ENCODE data around the gene ANKH. TPM values are rescaled to one million over a fixed set of nuclear protein-coding genes. Genes with fewer than 3 reads are reported as not detected.

Gene ANKH
- total and polyA plus RNA-seq, 2 of the 13 experiments (the other 11 are each of a cell fraction or from before 2014, with no cell fraction given), result 25.0 to 36.0 TPM

DNA sequence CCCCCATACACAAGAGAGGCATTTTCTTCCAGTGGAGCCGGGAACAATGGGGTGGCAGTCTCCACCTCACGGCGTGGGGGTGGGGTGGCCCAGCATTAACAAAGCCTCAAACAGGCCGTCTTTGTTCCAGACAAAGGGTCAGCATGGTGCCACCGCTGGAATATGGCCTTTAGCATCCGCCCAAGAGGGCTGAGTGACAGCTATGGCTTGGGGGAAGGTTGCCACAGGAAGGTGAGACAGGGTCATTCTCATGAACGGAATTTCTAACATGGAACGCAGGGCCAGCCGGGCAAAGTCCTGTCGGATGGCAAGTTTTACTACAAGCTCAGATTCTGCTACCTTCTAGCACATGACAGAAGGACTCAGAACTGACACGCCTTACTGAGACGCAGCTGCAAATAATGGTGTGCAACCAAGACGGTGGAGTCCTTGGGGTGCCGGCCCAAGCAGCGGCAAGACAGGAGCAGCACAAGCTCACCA, 143.1 kb downstream of the ANKH start (continued):
- TF ChIP-seq, protein P1, sequence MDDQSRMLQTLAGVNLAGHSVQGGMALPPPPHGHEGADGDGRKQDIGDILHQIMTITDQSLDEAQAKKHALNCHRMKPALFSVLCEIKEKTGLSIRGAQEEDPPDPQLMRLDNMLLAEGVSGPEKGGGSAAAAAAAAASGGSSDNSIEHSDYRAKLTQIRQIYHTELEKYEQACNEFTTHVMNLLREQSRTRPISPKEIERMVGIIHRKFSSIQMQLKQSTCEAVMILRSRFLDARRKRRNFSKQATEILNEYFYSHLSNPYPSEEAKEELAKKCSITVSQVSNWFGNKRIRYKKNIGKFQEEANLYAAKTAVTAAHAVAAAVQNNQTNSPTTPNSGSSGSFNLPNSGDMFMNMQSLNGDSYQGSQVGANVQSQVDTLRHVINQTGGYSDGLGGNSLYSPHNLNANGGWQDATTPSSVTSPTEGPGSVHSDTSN (CRISPR knock-in tag; IDR thresholded peaks at IDR 0.05; ENCODE audit: borderline replicate concordance), result peak; percentile 64; the same call in 1 of the 2 replicates
- TF ChIP-seq, protein P2, sequence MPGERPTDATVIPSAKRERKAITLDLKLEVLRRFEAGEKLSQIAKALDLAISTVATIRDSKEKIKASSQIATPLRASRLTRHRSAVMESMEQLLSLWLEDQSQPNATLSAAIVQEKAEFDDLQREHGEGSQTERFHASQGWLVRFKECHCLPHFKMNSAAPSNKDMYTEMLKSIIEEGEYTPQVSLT (CRISPR knock-in tag; IDR thresholded peaks at IDR 0.05; ENCODE audit: borderline replicate concordance, low read depth), result no peak
- no peak for TF ChIP-seq ZSCAN31 (CRISPR knock-in tag; IDR thresholded peaks at IDR 0.05; ENCODE audit: low read depth)
- peak; percentile 79 for TF ChIP-seq CREM (IDR thresholded peaks at IDR 0.05)
- no peak for TF ChIP-seq CREM (CRISPR knock-in tag; IDR thresholded peaks at IDR 0.05)
- no peak for TF ChIP-seq SMAD1 (CRISPR knock-in tag; IDR thresholded peaks at IDR 0.05; ENCODE audit: borderline replicate concordance, low read depth)
- TF ChIP-seq GATAD2A (CRISPR knock-in tag; IDR thresholded peaks at IDR 0.05), result peak; percentile 94
- TF ChIP-seq, protein P3, sequence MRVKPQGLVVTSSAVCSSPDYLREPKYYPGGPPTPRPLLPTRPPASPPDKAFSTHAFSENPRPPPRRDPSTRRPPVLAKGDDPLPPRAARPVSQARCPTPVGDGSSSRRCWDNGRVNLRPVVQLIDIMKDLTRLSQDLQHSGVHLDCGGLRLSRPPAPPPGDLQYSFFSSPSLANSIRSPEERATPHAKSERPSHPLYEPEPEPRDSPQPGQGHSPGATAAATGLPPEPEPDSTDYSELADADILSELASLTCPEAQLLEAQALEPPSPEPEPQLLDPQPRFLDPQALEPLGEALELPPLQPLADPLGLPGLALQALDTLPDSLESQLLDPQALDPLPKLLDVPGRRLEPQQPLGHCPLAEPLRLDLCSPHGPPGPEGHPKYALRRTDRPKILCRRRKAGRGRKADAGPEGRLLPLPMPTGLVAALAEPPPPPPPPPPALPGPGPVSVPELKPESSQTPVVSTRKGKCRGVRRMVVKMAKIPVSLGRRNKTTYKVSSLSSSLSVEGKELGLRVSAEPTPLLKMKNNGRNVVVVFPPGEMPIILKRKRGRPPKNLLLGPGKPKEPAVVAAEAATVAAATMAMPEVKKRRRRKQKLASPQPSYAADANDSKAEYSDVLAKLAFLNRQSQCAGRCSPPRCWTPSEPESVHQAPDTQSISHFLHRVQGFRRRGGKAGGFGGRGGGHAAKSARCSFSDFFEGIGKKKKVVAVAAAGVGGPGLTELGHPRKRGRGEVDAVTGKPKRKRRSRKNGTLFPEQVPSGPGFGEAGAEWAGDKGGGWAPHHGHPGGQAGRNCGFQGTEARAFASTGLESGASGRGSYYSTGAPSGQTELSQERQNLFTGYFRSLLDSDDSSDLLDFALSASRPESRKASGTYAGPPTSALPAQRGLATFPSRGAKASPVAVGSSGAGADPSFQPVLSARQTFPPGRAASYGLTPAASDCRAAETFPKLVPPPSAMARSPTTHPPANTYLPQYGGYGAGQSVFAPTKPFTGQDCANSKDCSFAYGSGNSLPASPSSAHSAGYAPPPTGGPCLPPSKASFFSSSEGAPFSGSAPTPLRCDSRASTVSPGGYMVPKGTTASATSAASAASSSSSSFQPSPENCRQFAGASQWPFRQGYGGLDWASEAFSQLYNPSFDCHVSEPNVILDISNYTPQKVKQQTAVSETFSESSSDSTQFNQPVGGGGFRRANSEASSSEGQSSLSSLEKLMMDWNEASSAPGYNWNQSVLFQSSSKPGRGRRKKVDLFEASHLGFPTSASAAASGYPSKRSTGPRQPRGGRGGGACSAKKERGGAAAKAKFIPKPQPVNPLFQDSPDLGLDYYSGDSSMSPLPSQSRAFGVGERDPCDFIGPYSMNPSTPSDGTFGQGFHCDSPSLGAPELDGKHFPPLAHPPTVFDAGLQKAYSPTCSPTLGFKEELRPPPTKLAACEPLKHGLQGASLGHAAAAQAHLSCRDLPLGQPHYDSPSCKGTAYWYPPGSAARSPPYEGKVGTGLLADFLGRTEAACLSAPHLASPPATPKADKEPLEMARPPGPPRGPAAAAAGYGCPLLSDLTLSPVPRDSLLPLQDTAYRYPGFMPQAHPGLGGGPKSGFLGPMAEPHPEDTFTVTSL (CRISPR knock-in tag; IDR thresholded peaks at IDR 0.05; ENCODE audit: borderline replicate concordance), result peak; percentile 87; the same call in 1 of the 2 replicates
- no peak for TF ChIP-seq PAF1 (CRISPR knock-in tag; IDR thresholded peaks at IDR 0.05)
- TF ChIP-seq RBM39 (IDR thresholded peaks at IDR 0.05; ENCODE audit: low read depth, low read length, poor library complexity, severe bottlenecking), result peak; percentile 51
- TF ChIP-seq, protein P4, sequence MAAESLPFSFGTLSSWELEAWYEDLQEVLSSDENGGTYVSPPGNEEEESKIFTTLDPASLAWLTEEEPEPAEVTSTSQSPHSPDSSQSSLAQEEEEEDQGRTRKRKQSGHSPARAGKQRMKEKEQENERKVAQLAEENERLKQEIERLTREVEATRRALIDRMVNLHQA (CRISPR knock-in tag; IDR thresholded peaks at IDR 0.05), result no peak
- TF ChIP-seq ELF1 (CRISPR knock-in tag; IDR thresholded peaks at IDR 0.05), result peak; percentile 38; the same call in 1 of the 2 replicates
- TF ChIP-seq, protein P5, sequence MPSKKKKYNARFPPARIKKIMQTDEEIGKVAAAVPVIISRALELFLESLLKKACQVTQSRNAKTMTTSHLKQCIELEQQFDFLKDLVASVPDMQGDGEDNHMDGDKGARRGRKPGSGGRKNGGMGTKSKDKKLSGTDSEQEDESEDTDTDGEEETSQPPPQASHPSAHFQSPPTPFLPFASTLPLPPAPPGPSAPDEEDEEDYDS (CRISPR knock-in tag; IDR thresholded peaks at IDR 0.05), result peak; percentile 56
- no peak for TF ChIP-seq ZC3H4 (CRISPR knock-in tag; IDR thresholded peaks at IDR 0.05; ENCODE audit: borderline replicate concordance)
- TF ChIP-seq, protein P6, sequence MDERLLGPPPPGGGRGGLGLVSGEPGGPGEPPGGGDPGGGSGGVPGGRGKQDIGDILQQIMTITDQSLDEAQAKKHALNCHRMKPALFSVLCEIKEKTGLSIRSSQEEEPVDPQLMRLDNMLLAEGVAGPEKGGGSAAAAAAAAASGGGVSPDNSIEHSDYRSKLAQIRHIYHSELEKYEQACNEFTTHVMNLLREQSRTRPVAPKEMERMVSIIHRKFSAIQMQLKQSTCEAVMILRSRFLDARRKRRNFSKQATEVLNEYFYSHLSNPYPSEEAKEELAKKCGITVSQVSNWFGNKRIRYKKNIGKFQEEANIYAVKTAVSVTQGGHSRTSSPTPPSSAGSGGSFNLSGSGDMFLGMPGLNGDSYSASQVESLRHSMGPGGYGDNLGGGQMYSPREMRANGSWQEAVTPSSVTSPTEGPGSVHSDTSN (CRISPR knock-in tag; IDR thresholded peaks at IDR 0.05), result peak; percentile 92
- TF ChIP-seq RXRB (CRISPR knock-in tag; IDR thresholded peaks at IDR 0.05; ENCODE audit: borderline replicate concordance), result peak; percentile 99
- TF ChIP-seq ZFP90 (CRISPR knock-in tag; IDR thresholded peaks at IDR 0.05; ENCODE audit: borderline replicate concordance), result 0 out of 2 replicates have a peak, but pooled peaks have one; percentile 73
- TF ChIP-seq THAP11 (CRISPR knock-in tag; IDR thresholded peaks at IDR 0.05), result peak; percentile 45; the same call in 1 of the 2 replicates
